SK-MEL-5 (cell line): ENCODE data around the gene PTPRM. TPM values are rescaled to one million over a fixed set of nuclear protein-coding genes. Genes with fewer than 3 reads are reported as not detected.
"Not testable (repeated sequence)": the region's sequence is repeated elsewhere in the genome, so short reads cannot be mapped to it uniquely, and the experiment has no call there.

Experiments used
- DNase-seq: peaks from one replicate; pipeline ENCODE4 v3.0.0-alpha.2; 2016; ENCODE audit warnings: low read depth, low spot score
- in situ Hi-C: cut with HindIII; loops from 2 replicates; pipeline ENCODE4 v1.10.0; 2016; ENCODE audit warnings: low sequenced_read_pairs, high pct_unique_total_duplicates, low pct_unique_long_range_greater_than_20kb
- total RNA-seq: library from RNA; depleted of rRNA; stranded (reverse); fragments of >200 nt; shearing (Covaris generic); gene quantifications from 2 replicates; pipeline ENCODE4 v1.2.3, GENCODE V29; 2014

PTPRM gene
- total RNA-seq, 1 experiment from 2014 or later = 43.7 TPM

DNA sequence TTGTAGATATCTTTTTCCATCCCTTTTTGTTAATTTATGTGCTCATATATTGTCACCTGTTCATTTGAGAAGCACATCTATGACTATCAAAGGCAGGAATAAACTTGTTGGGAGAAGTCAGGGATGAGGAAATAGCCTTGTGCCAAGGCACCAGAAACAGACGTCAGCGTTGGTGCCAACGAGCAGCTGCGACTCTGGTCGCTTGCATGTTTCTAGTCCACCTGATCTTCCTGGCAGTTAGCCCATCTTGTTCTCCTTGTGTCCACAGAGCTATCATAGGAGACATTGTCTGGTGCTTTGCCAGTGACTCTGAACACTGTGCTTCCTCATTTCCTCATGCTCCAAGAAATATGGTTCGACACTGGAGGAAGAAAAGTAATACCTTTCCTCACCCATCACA is 374.4 kb downstream of the PTPRM start:
- in situ Hi-C loops = no loop called here

GRCh38 chr18:7945882-7946281 is 378.8 kb downstream of the PTPRM start:
- in situ Hi-C loops = no loop called here
- DNase-seq = peak; percentile 79

More for the DNA sequence above, 374.4 kb downstream of the PTPRM start:
- peak; percentile 34 for DNase-seq

DNA sequence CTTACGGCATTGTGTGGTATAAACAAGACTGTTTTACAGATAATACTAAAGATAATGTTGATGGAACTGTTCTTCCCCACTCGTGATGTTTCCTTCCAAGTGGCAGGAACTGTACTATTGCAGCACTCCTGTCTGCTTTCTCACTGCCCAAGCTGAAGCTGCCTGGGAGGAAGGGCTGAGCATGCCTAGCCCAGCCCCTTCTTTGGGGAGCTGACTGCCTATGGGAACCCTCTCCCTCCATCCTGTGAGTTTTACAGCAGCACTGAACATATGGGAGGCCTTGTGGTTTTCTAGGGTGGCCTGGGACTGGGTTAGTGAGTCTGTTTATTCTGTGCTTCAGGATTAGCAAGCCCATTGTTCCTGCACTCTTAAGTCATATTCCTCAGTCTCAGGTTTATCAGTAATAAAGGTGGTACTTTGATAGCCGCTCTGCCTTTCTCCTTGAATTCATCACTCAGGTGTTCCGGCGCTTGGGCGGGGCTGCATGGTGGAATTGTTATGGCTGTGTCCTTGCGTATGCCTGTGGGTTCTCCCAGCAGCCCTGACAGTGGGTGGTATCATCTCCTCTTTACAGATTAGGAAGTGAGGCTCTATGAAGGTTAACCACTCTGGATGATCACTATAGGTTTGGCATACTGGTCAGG is 379.7 kb downstream of the PTPRM start:
- DNase-seq = peak; percentile 67
- in situ Hi-C loops = no loop called here

DNA sequence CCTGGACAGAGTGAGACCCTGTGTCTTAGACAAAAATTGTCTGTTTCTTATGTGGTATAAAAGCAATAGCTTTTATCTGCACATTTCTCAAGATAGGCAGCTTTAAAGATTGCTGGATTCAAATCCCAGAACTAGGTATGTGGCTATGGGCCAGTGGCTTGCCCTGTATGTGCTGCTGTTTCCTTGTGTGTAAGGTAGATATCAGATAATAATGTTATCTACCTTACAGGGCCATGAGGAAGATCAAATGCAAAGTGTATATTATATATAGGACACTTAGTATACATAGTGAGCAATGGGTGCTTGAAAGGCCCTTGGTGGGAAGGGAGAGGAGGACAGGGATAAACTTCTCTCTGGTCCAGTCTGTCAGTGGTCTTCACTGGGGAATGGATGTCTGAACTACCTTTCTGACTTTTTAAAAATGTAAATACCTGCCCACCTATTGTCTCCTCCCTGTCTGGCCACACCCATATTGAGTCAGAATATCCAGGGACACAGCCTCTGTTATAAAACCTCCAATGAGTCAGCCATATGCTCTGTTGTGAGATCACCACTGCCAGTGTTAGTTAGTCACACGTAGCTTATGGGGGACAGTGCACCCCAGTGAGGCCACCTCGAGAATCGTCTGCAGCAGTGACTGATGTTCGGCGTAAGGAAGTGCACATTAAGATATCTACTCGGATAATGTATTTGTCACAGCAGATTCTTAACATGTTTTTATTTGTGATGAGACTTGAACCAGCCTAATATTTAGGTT is 383.4 kb downstream of the PTPRM start:
- in situ Hi-C loops = no loop called here
- DNase-seq = no peak

GRCh38 chr18:7953095-7953958 is 386.2 kb downstream of the PTPRM start:
- DNase-seq = peak; percentile 14
- in situ Hi-C loops = no loop called here

DNA sequence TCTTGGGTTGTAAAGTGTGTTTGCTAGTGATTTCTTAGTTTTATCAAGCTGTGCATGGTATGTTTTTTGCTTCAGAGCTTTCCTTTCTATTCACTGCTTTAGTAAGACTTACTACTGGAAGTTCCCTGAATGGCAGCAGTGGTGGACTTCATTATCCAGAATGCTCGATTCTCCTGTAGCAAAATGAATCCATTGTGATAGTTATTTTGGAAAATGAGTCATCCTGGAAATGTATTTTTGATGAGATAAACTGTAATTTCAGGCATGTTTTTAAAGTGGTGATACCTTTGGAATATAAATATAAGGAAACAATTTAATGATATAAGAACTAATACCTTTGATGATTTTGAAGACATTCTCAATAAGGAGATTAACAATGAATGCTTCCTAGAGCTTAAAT is 387.1 kb downstream of the PTPRM start:
- in situ Hi-C loops = no loop called here
- peak; percentile 44 for DNase-seq

- DNase-seq = no peak
- in situ Hi-C loops = no loop called here
Observed at GRCh38 chr18:7955175-7955574, 388.1 kb downstream of the PTPRM start.

DNA sequence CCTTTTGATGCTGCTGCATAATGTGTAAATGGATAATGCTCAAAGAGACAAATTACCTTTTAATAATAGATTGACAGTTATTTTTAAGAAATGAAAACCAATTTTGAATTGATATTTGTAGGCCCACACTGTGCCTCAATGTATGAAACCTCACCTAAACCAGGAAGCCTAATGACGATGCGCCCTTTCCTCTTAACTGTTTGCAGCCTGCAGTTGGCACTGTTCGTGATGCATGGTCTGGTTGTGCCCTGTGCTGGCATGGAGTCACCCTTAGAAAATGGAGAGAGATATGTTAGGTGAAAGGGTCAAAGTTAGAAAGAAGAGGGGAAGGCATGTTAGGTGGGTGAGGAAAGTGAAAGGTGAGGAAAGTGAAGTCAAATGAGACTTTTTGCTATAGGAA is 390.2 kb downstream of the PTPRM start:
- in situ Hi-C loops = no loop called here
- no peak for DNase-seq

GRCh38 chr18:7958081-7958896 is 391.2 kb downstream of the PTPRM start:
- no peak for DNase-seq
- in situ Hi-C loops = no loop called here

GRCh38 chr18:7958897-7959146 is 391.7 kb downstream of the PTPRM start:
- DNase-seq = no peak
- in situ Hi-C loops = no loop called here

DNA sequence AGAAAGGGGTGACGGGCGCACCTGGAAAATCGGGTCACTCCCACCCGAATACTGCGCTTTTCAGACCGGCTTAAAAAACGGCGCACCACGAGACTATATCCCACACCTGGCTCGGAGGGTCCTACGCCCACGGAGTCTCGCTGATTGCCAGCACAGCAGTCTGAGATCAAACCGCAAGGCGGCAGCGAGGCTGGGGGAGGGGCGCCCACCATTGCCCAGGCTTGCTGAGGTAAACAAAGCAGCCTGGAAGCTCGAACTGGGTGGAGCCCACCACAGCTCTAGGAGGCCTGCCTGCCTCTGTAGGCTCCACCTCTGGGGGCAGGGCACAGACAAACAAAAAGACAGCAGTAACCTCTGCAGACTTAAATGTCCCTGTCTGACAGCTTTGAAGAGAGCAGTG is 399.6 kb downstream of the PTPRM start:
- in situ Hi-C loops, DNase-seq: not testable (repeated sequence)

DNA sequence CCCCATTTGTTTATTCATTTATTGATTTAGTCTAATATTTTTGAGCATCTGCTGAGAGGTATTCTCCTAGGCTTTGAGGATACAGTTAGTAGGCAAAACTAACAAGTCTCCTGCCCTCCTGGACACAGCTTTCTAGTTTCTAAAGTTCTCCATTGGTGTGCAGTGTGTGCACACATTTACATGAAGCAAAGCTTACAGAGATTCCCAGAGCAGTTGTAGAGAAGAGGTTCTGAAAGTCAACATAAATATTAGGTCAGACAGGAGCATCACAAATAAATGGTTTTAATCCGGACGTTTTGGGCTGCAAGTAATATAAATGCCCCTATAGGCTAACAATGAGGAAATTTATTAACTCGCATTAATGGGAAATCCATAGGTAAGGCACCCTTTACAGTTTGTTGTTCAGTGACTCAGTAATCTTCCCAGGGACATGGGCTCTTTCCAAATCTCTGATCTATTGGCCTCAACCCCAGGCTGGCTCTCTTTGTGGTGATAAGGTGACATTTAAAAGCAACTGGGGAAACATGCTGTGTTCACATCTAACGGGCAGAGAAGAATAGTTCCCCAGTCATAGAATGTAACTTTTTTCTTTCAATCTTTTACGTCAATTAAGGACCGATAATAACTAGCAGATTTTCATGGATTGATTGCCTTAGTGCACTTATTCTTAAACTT is 407.2 kb downstream of the PTPRM start:
- no peak for DNase-seq
- in situ Hi-C loops = no loop called here

- in situ Hi-C loops = no loop called here
Observed at GRCh38 chr18:7977897-7978296, 410.8 kb downstream of the PTPRM start.

DNA sequence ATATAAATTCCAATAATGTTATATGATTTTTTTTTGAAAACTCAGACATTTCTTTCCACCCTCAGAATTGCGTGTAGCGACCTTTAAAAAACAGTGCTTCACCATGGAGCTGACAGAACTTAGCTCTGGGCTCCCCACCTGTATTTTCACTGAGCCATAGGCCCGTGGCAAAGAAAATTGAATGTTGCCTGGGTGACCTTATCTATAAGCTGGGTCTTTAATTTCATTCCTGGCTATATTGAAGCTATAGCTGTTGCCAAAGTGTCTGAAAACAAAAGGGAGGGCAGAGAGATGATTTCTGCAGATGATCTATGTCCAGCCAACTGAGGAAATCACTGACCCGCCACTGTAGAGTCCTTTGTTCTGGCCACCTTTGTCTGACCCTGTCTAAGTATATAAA is 411.7 kb downstream of the PTPRM start:
- DNase-seq = no peak
- in situ Hi-C loops = no loop called here

More at GRCh38 chr18:7977897-7978296, 410.8 kb downstream of the PTPRM start:
- no peak for DNase-seq

- no peak for DNase-seq
- in situ Hi-C loops = no loop called here
Observed at GRCh38 chr18:7979714-7980113, 412.6 kb downstream of the PTPRM start.

DNA sequence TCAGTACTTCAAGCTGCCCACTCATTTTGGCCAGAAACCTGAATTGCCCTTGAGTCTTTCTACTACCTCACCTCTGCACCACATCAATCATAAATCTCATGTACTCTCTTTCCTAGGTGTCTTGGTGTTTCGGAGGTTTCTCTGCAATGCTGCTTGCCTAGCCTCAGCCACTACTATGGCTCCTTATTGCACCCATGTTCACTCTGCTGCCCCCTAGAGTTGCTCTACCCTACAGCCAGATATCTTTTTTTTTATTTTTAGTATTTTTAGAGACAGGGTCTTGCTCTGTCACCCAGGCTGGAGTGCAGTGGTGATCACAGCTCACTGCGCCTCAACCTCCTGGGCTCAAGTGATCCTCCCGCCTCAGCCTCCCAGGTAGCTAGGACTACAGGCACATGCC is 413.0 kb downstream of the PTPRM start:
- in situ Hi-C loops = no loop called here
- DNase-seq = peak; percentile 57

DNA sequence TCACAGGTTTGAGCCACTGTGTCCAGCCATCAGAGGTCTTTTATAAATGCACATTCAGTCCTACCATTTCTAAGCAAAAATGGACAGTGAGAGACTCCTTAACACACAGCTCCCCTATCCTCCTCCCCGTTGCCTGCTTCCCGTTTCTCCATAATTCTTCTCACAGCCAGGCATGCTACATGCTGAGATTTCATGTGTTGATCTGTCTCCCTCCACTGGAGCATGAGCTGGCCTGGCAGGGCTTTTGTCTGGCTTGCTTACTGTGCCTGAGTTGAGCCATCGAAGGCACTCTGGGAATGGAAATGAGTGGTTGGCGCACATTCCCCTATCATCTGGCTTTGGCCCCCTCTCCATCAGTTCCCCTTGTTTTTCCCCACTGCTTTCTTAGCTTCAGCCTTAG is 413.5 kb downstream of the PTPRM start:
- no peak for DNase-seq
- in situ Hi-C loops = no loop called here
